ENCODE measurements around the gene CMBL. TPM values are rescaled to one million over a fixed set of nuclear protein-coding genes. Genes with fewer than 3 reads are reported as not detected.

Gene CMBL
- total and polyA plus RNA-seq, 2 donors (not counting 1 experiment from before 2014, with no cell fraction given): not detected

DNA sequence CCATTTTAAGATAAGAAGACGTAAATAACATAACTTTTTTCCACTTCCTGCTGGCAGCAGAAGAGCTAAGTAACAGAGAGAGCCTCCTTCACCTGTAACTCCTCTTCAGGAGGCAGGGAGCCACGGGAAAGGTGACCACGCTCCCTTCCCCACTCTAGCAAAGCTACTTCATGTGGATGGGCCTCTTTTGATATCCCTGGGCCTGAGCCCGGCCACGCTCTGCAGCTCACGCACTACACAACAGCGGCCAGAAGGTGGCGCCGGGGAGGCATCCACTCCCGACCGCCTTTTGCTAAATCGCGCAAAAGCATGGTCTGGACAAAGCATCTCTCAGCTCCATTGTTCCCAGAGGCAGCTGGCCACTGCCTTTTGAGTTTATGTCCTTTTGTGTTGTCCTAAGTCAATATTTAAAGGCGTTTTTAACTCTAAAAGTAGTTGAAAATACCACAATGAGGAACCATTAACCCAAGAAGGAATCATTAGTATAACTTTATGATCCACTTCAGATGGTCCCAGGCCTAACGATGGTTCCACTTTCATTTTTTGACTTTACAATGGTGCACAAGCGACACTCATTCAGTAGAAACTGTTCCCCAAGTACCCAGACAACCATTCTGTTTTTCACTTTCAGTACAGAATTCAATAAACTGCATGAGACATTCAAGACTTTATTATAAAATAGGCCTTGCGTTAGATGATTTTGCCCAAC lies 23.6 kb downstream of the CMBL start:
- 10% methylated on average over 14 of the region's 17 CpGs for WGBS (ENCODE audit: insufficient coverage)
- ChIA-PET POLR2A (no interaction called here), CTCF (interaction anchor here (0.6 to 3.2 kb wide), 32 partner anchors 8 to 344 kb away, joined by 3 to 41 read pairs (median 4); partner anchors contain the start of genes MARCHF6 and ROPN1L)
- TF ChIP-seq EZH2 (IDR thresholded peaks at IDR 0.05; ENCODE audit: borderline replicate concordance, insufficient read depth, low read depth, low read length, poor library complexity, severe bottlenecking): no peak
- TF ChIP-seq, protein P1, sequence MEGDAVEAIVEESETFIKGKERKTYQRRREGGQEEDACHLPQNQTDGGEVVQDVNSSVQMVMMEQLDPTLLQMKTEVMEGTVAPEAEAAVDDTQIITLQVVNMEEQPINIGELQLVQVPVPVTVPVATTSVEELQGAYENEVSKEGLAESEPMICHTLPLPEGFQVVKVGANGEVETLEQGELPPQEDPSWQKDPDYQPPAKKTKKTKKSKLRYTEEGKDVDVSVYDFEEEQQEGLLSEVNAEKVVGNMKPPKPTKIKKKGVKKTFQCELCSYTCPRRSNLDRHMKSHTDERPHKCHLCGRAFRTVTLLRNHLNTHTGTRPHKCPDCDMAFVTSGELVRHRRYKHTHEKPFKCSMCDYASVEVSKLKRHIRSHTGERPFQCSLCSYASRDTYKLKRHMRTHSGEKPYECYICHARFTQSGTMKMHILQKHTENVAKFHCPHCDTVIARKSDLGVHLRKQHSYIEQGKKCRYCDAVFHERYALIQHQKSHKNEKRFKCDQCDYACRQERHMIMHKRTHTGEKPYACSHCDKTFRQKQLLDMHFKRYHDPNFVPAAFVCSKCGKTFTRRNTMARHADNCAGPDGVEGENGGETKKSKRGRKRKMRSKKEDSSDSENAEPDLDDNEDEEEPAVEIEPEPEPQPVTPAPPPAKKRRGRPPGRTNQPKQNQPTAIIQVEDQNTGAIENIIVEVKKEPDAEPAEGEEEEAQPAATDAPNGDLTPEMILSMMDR (IDR thresholded peaks at IDR 0.05): peak; percentile 98
- Mint-ChIP-seq H3K27me3 (peaks cover 12% of the 10 kb centered on the region), H3K9me3 (ENCODE audit: insufficient read depth) (no peaks in the 10 kb centered on the region), H3K4me3 (no peak overlapping the region), H3K27ac (no peak overlapping the region), H3K4me1 (peaks cover 12% of the 10 kb centered on the region)
- Histone ChIP-seq H2AFZ (ENCODE audit: insufficient read depth, low read depth, low read length, poor library complexity, severe bottlenecking) (peak overlapping the region; percentile 74), H4K20me1 (ENCODE audit: control insufficient read depth, insufficient read depth, low read length, poor library complexity, severe bottlenecking) (no peaks in the 10 kb centered on the region), H3K4me3 (ENCODE audit: control extremely low read depth in 1 of 5, extremely low read depth in 1 of 5, insufficient read depth in 1 of 5, low read depth in 2 of 5, low read length in 4 of 5) (no peak overlapping the region), H3K4me1 (ENCODE audit: control insufficient read depth in 2 of 2, insufficient read depth in 2 of 2, low read length in 2 of 2) (peaks cover 4 to 15% of the 10 kb centered on the region in 2 donors), H3K4me2 (replicated peaks; ENCODE audit: low read depth, low read length, poor library complexity, severe bottlenecking) (peak overlapping the region; percentile 48), H3K79me2 (ENCODE audit: control insufficient read depth, insufficient read depth, low read length) (no peaks in the 10 kb centered on the region), H3K27ac (ENCODE audit: low read length in 2 of 2) (no peak overlapping the region), H3K9ac (ENCODE audit: low read length) (no peak overlapping the region), H3K36me3 (replicated peaks in 1 of 2; ENCODE audit: control extremely low read depth in 1 of 2, control insufficient read depth in 1 of 2, extremely low read depth in 1 of 2, insufficient read depth in 2 of 2, low read length in 1 of 2) (no peaks in the 10 kb centered on the region), H3K27me3 (replicated peaks in 1 of 4; ENCODE audit: control extremely low read depth in 1 of 4, control insufficient read depth in 3 of 4, insufficient read depth in 4 of 4, low read length in 3 of 4) (peaks cover 0 to 3% (median 0%) of the 10 kb centered on the region in 4 experiments), H3K9me3 (ENCODE audit: control extremely low read depth in 1 of 3, control insufficient read depth in 2 of 3, insufficient read depth in 1 of 3, low read length in 2 of 3) (no peaks in the 10 kb centered on the region)
- DNase-seq: peak; percentile 81
- peak; percentile 97 for ATAC-seq (ENCODE audit: low read depth)
- intact Hi-C loops (cut with micrococcal nuclease): loop anchor here (1.0 to 2.0 kb wide), 3 partner anchors 71 to 344 kb away; no protein-coding TSS in a partner anchor

Measured in B cell (primary cell).